ENCODE measurements around the gene SMC5. TPM values are rescaled to one million over a fixed set of nuclear protein-coding genes. Genes with fewer than 3 reads are reported as not detected.

The SMC5 gene
- total and polyA plus RNA-seq, 2 of the 8 experiments (the other 6 are each of a cell fraction or from before 2014, with no cell fraction given), result 4.5 to 22.6 TPM

GRCh38 chr9:70367305-70367930, 108.6 kb downstream of the SMC5 start:
- Histone ChIP-seq H3K56ac (replicated peaks; ENCODE audit: insufficient read length, low read depth, low read length) (no peak overlapping the region), H3K9ac (replicated peaks in 1 of 4; ENCODE audit: extremely low read depth in 1 of 4, low read depth in 3 of 4, low read length in 3 of 4) (no peak overlapping the region), H3K9me3 (ENCODE audit: insufficient read depth in 2 of 2, low read depth in 1 of 2, low read length in 1 of 2) (no peaks in the 10 kb centered on the region), H4K20me1 (replicated peaks in 1 of 2; ENCODE audit: control insufficient read depth in 1 of 2, insufficient read depth in 2 of 2, low read length in 2 of 2) (no peaks in the 10 kb centered on the region), H3K4me1 (replicated peaks in 1 of 4; ENCODE audit: control insufficient read depth in 3 of 4, insufficient read depth in 4 of 4, low read length in 3 of 4) (no peaks in the 10 kb centered on the region), H4K8ac (ENCODE audit: extremely low read depth, insufficient read depth, low read length) (no peak overlapping the region), H2BK5ac (ENCODE audit: low read depth, low read length) (no peak overlapping the region), H3K79me2 (ENCODE audit: control insufficient read depth in 1 of 2, insufficient read depth in 2 of 2, low read length in 2 of 2) (no peaks in the 10 kb centered on the region), H3K27ac (ENCODE audit: low read depth, low read length) (no peak overlapping the region), H3K36me3 (ENCODE audit: control insufficient read depth in 2 of 4, insufficient read depth in 4 of 4, low read length in 3 of 4) (no peaks in the 10 kb centered on the region), H4K91ac (replicated peaks; ENCODE audit: insufficient read length, low read length) (no peak overlapping the region), H3K4me2 (ENCODE audit: insufficient read depth in 1 of 2, low read depth in 2 of 2, low read length in 2 of 2) (no peak overlapping the region), H3K14ac (ENCODE audit: insufficient read length) (no peak overlapping the region), H2AFZ (ENCODE audit: low read length) (no peak overlapping the region), H2BK15ac (ENCODE audit: low read length) (no peak overlapping the region), H2BK20ac (ENCODE audit: low read length) (no peak overlapping the region), H2BK12ac (ENCODE audit: low read depth, low read length) (no peak overlapping the region), H3K18ac (ENCODE audit: extremely low read depth, low read length) (no peak overlapping the region), H3K79me1 (ENCODE audit: low read depth, low read length) (no peaks in the 10 kb centered on the region), H3K4me3 (ENCODE audit: extremely low read depth in 1 of 4, insufficient read depth in 2 of 4, low read depth in 3 of 4, low read length in 4 of 4) (no peak overlapping the region), H3K23ac (ENCODE audit: insufficient read length) (no peak overlapping the region), H2BK120ac (replicated peaks; ENCODE audit: low read depth, low read length) (no peak overlapping the region), H4K5ac (ENCODE audit: insufficient read length, low read depth, low read length) (no peak overlapping the region), H3K23me2 (ENCODE audit: low read depth, low read length) (no peaks in the 10 kb centered on the region), H2AK5ac (ENCODE audit: low read depth, low read length) (no peak overlapping the region), H3K4ac (replicated peaks; ENCODE audit: insufficient read length, low read depth, low read length) (no peak overlapping the region), H3K27me3 (replicated peaks in 1 of 4; ENCODE audit: control insufficient read depth in 3 of 4, extremely low read depth in 1 of 4, insufficient read depth in 3 of 4, low read length in 3 of 4) (peaks cover 0 to 1% (median 0%) of the 10 kb centered on the region in 4 experiments; a peak in 1 of 7 replicates)
- DNase-seq (ENCODE audit: low read depth in 1 of 2, low spot score in 2 of 2) (no peak), FAIRE-seq (no peak)
- POLR2A ChIA-PET (ENCODE audit: partially characterized antibody), result no interaction called here
- 86% methylated on average over 6 of the region's 6 CpGs; no CpG with 5 or more reads in 1 of the 2 experiments for WGBS, 2 experiments (ENCODE audit: extremely low coverage in 1 of 2, insufficient coverage in 1 of 2, insufficient read length in 1 of 2, insufficient replicate concordance in 2 of 2, low coverage in 1 of 2, low lambda C conversion rate in 2 of 2, missing lambda C conversion rate in 1 of 2)
- CTCF ChIA-PET (ENCODE audit: partially characterized antibody), result interaction anchor here (0.6 to 1.1 kb wide), 3 partner anchors 39 to 235 kb away, joined by 3 read pairs; no protein-coding TSS in a partner anchor
- TF ChIP-seq RXRA (IDR thresholded peaks at IDR 0.05; ENCODE audit: insufficient read depth, low read depth, low read length) (no peak), RFX5 (IDR thresholded peaks at IDR 0.05; ENCODE audit: borderline replicate concordance, low read depth, low read length) (no peak)
